H1 (cell line): ENCODE data around the gene KLHDC10. TPM values are rescaled to one million over a fixed set of nuclear protein-coding genes. Genes with fewer than 3 reads are reported as not detected.

Experiments used
- CTCF ChIA-PET: fragments of 300-600 bp; sonication (Branson Sonifier 250); formaldehyde crosslinking; loops from one replicate; lab custom pipeline; 2021; ENCODE audit not compliant: partially characterized antibody; lab: Charles Lee
- POLR2A ChIA-PET: fragments of 300-600 bp; sonication (Branson Sonifier 250); formaldehyde crosslinking; loops from one replicate; lab custom pipeline; 2021; ENCODE audit warnings: inconsistent platforms; ENCODE audit not compliant: partially characterized antibody; lab: Charles Lee
- DNase-seq, 2 experiments: peaks; one replicate each; pipeline versions ENCODE4 v3.0.0 to v3.0.0-alpha.2; 2010 to 2022; ENCODE audit warnings: low spot score in 2 of 2, low read depth in 1 of 2, mixed read lengths in 1 of 2
- FAIRE-seq: peaks from 2 replicates; lab custom pipeline; 2011; peaks lifted over from hg19 to GRCh38; lab: Jason Lieb, UNC
- H2AFZ ChIP-seq: 2 replicates; pipeline ENCODE4 v1.8.1; 2012; ENCODE audit warnings: low read length, inconsistent platforms
- H2AK5ac ChIP-seq: 2 replicates; pipeline ENCODE4 v1.6.1; 2013; ENCODE audit warnings: low read depth, low read length
- H2BK120ac ChIP-seq: replicated peaks from 2 replicates; pipeline ENCODE3; 2013; ENCODE audit warnings: low read depth, low read length, inconsistent platforms
- H2BK12ac ChIP-seq: 2 replicates; pipeline ENCODE4 v1.6.1; 2013; ENCODE audit warnings: low read depth, low read length
- H2BK15ac ChIP-seq: 2 replicates; pipeline ENCODE4 v1.6.1; 2013; ENCODE audit warnings: low read length
- H2BK20ac ChIP-seq: 2 replicates; pipeline ENCODE4 v1.6.1; 2013; ENCODE audit warnings: low read length
- H2BK5ac ChIP-seq: 2 replicates; pipeline ENCODE4 v1.6.1; 2013; ENCODE audit warnings: low read depth, low read length
- H3K14ac ChIP-seq: 2 replicates; pipeline ENCODE4 v1.6.1; 2013; ENCODE audit warnings: inconsistent platforms; ENCODE audit not compliant: insufficient read length
- H3K18ac ChIP-seq: 2 replicates; pipeline ENCODE4 v1.6.1; 2013; ENCODE audit warnings: low read length; ENCODE audit errors: extremely low read depth
- H3K23ac ChIP-seq: 2 replicates; pipeline ENCODE4 v1.6.1; 2013; ENCODE audit warnings: inconsistent platforms; ENCODE audit not compliant: insufficient read length
- H3K23me2 ChIP-seq: 2 replicates; pipeline ENCODE4 v1.6.1; 2013; ENCODE audit warnings: low read depth, low read length
- H3K27ac ChIP-seq: 2 replicates; pipeline ENCODE4 v1.6.1; 2011; ENCODE audit warnings: low read depth, low read length, inconsistent platforms
- H3K27me3 ChIP-seq, 4 experiments: replicated peaks in 1 of 4; 1 replicate in 1 of 4; 2 replicates in 3 of 4; pipeline versions ENCODE4 v1.6.1 to v1.8.1; 2011 to 2013; ENCODE audit warnings: low read length in 3 of 4, mild to moderate bottlenecking in 3 of 4, inconsistent platforms in 2 of 4, mixed read lengths in 2 of 4, moderate library complexity in 1 of 4; ENCODE audit not compliant: control insufficient read depth in 3 of 4, insufficient read depth in 3 of 4; ENCODE audit errors: extremely low read depth in 1 of 4
- H3K36me3 ChIP-seq, 4 experiments: 2 replicates each; pipeline versions ENCODE4 v1.6.1 to v1.8.1; 2011 to 2013; ENCODE audit warnings: mild to moderate bottlenecking in 4 of 4, low read length in 3 of 4, moderate library complexity in 2 of 4, control low read depth in 1 of 4, inconsistent platforms in 1 of 4; ENCODE audit not compliant: insufficient read depth in 4 of 4, control insufficient read depth in 2 of 4
- H3K4ac ChIP-seq: replicated peaks from 2 replicates; pipeline ENCODE3; 2013; ENCODE audit warnings: low read length, low read depth, mixed read lengths, inconsistent platforms; ENCODE audit not compliant: insufficient read length
- H3K4me1 ChIP-seq, 4 experiments: replicated peaks in 1 of 4; 1 replicate in 1 of 4; 2 replicates in 3 of 4; pipeline versions ENCODE4 v1.6.1 to v1.8.1; 2011 to 2013; ENCODE audit warnings: low read length in 3 of 4, inconsistent platforms in 2 of 4, mixed read lengths in 1 of 4; ENCODE audit not compliant: insufficient read depth in 4 of 4, control insufficient read depth in 3 of 4
- H3K4me2 ChIP-seq, 2 experiments: 2 replicates each; pipeline versions ENCODE4 v1.6.1 to v1.8.1; 2011 to 2013; ENCODE audit warnings: low read depth in 2 of 2, low read length in 2 of 2, control low read depth in 1 of 2, inconsistent platforms in 1 of 2, mild to moderate bottlenecking in 1 of 2; ENCODE audit not compliant: insufficient read depth in 1 of 2
- H3K4me3 ChIP-seq, 4 experiments: fragments of 200-600, 300-600 bp in 1 of 4; sonication (generic), shearing (Covaris generic), sonication (Bioruptor Twin) in 1 of 4; 2 replicates each; pipeline versions ENCODE4 v1.5.1 to v1.8.1; 2011 to 2016; ENCODE audit warnings: low read length in 4 of 4, low read depth in 3 of 4, control low read depth in 2 of 4, inconsistent platforms in 2 of 4, mild to moderate bottlenecking in 2 of 4, mixed read lengths in 1 of 4, moderate library complexity in 1 of 4; ENCODE audit not compliant: insufficient read depth in 2 of 4; ENCODE audit errors: extremely low read depth in 1 of 4
- H3K56ac ChIP-seq: replicated peaks from 2 replicates; pipeline ENCODE3; 2013; ENCODE audit warnings: low read depth, mild to moderate bottlenecking, mixed read lengths, low read length, inconsistent platforms; ENCODE audit not compliant: insufficient read length
- H3K79me1 ChIP-seq: 2 replicates; pipeline ENCODE4 v1.6.1; 2013; ENCODE audit warnings: low read depth, low read length, control low read depth
- H3K79me2 ChIP-seq, 2 experiments: 2 replicates each; pipeline versions ENCODE4 v1.6.1 to v1.8.1; 2012 to 2013; ENCODE audit warnings: low read length in 2 of 2, mild to moderate bottlenecking in 2 of 2, inconsistent platforms in 1 of 2; ENCODE audit not compliant: insufficient read depth in 2 of 2, control insufficient read depth in 1 of 2
- H3K9ac ChIP-seq, 4 experiments: replicated peaks in 1 of 4; 1 replicate in 1 of 4; 2 replicates in 3 of 4; pipeline versions ENCODE4 v1.6.1 to v1.8.1; 2011 to 2013; ENCODE audit warnings: low read depth in 3 of 4, low read length in 3 of 4, control low read depth in 2 of 4, mild to moderate bottlenecking in 2 of 4, moderate library complexity in 2 of 4, inconsistent platforms in 1 of 4; ENCODE audit errors: extremely low read depth in 1 of 4
- H3K9me3 ChIP-seq, 2 experiments: 2 replicates each; pipeline versions ENCODE4 v1.6.1 to v1.8.1; 2012 to 2013; ENCODE audit warnings: mild to moderate bottlenecking in 2 of 2, moderate library complexity in 2 of 2, control low read depth in 1 of 2, inconsistent platforms in 1 of 2, low read depth in 1 of 2, low read length in 1 of 2, mixed read lengths in 1 of 2; ENCODE audit not compliant: insufficient read depth in 2 of 2
- H4K20me1 ChIP-seq, 2 experiments: replicated peaks in 1 of 2; 2 replicates each; pipeline versions ENCODE3 to v1.8.1; 2011 to 2013; ENCODE audit warnings: inconsistent platforms in 2 of 2, low read length in 2 of 2, mild to moderate bottlenecking in 1 of 2; ENCODE audit not compliant: insufficient read depth in 2 of 2, control insufficient read depth in 1 of 2
- H4K5ac ChIP-seq: 2 replicates; pipeline ENCODE4 v1.6.1; 2013; ENCODE audit warnings: low read length, low read depth, mixed read lengths, inconsistent platforms; ENCODE audit not compliant: insufficient read length
- H4K8ac ChIP-seq: 2 replicates; pipeline ENCODE4 v1.8.0; 2013; ENCODE audit warnings: mild to moderate bottlenecking, moderate library complexity, low read length, inconsistent platforms; ENCODE audit not compliant: insufficient read depth; ENCODE audit errors: extremely low read depth
- H4K91ac ChIP-seq: replicated peaks from 2 replicates; pipeline ENCODE3; 2013; ENCODE audit warnings: low read length, mixed read lengths, inconsistent platforms; ENCODE audit not compliant: insufficient read length
- EP300 ChIP-seq, 2 experiments: IDR thresholded peaks; 1 replicate in 1 of 2; 2 replicates in 1 of 2; pipeline ENCODE4 v1.6.1; 2011 to 2012; ENCODE audit warnings: low read depth in 2 of 2, low read length in 2 of 2, mild to moderate bottlenecking in 2 of 2, borderline replicate concordance in 1 of 2, inconsistent platforms in 1 of 2, moderate library complexity in 1 of 2
- WGBS, 2 experiments: shearing (Covaris generic) in 1 of 2; methylation state at CpG; one replicate each; pipeline versions ENCODE4 v1.1.6 to v1.1.7; 2013 to 2015; ENCODE audit warnings: low lambda C conversion rate in 2 of 2, mixed read lengths in 2 of 2, inconsistent platforms in 1 of 2, low coverage in 1 of 2, missing lambda C conversion rate in 1 of 2; ENCODE audit not compliant: insufficient replicate concordance in 2 of 2, insufficient coverage in 1 of 2, insufficient read length in 1 of 2; ENCODE audit errors: extremely low coverage in 1 of 2, missing lambda C conversion rate in 1 of 2; 5-methylcytosine and 5-hydroxymethylcytosine counted together
- polyA plus RNA-seq, 7 experiments: library from polyadenylated mRNA; depleted of rRNA in 3 of 7; stranded (reverse) in 5 of 7; unstranded in 2 of 7; fragments of >200 nt in 5 of 7; fragments of 200-250 nt in 2 of 7; gene quantifications; 1 replicate in 5 of 7; 2 replicates in 1 of 7; 4 replicates in 1 of 7; pipeline versions ENCODE4 v1.2.1 to v1.2.3, GENCODE V29; 2011 to 2013; ENCODE audit warnings: missing spikeins in 2 of 7, mixed read lengths in 2 of 7
- total RNA-seq: library from RNA; stranded (reverse); fragmentation: NEBNext Ultra II Directional; extraction: Animal tissue kit (Norgen Biotek cat#: 25700); gene quantifications from 2 replicates; pipeline ENCODE4 v1.2.1, GENCODE V29; 2021

The KLHDC10 gene
- total and polyA plus RNA-seq, 2 of the 8 experiments (the other 6 are each of a cell fraction or from before 2014, with no cell fraction given): 6.6 to 14.5 TPM

GRCh38 chr7:130040576-130040975 lies 29.8 kb upstream of the KLHDC10 start:
- H3K36me3 ChIP-seq: peaks cover 3 to 48% (median 19%) of the 10 kb centered on the region in 4 experiments; a peak in 7 of 8 replicates
- H3K23me2 ChIP-seq: no peaks in the 10 kb centered on the region
- no peak overlapping the region for H3K18ac ChIP-seq
- no peak overlapping the region for H3K4me3 ChIP-seq
- H4K8ac ChIP-seq: no peak overlapping the region
- H2BK5ac ChIP-seq: no peak overlapping the region
- H2AK5ac ChIP-seq: no peak overlapping the region
- CTCF ChIA-PET: interaction anchor here (0.6 to 0.9 kb wide), 3 partner anchors 9 to 1264 kb away, joined by 4 to 5 read pairs (median 5); partner anchors contain the start of gene ZC3HC1
- H4K5ac ChIP-seq: no peak overlapping the region
- peaks cover 2% of the 10 kb centered on the region; the same call in 1 of the 2 replicates for H3K79me1 ChIP-seq
- H2BK15ac ChIP-seq: no peak overlapping the region
- FAIRE-seq: no peak
- no peak overlapping the region for H2BK12ac ChIP-seq
- H2AFZ ChIP-seq: no peak overlapping the region
- H3K27ac ChIP-seq: no peak overlapping the region
- no peak for DNase-seq
- no peak overlapping the region for H2BK120ac ChIP-seq
- H3K4me1 ChIP-seq: no peaks in the 10 kb centered on the region
- WGBS, 2 experiments: 100% methylated on average over 3 of the region's 4 CpGs; no CpG with 5 or more reads in 1 of the 2 experiments
- H3K27me3 ChIP-seq: no peaks in the 10 kb centered on the region
- H3K9me3 ChIP-seq: no peaks in the 10 kb centered on the region
- no peaks in the 10 kb centered on the region for H3K79me2 ChIP-seq
- no peak overlapping the region for H3K23ac ChIP-seq
- H4K20me1 ChIP-seq: peaks cover 0 to 1% of the 10 kb centered on the region in 2 experiments
- no peak overlapping the region for H3K14ac ChIP-seq
- H3K4me2 ChIP-seq: no peak overlapping the region
- H4K91ac ChIP-seq: no peak overlapping the region
- no peak overlapping the region for H3K56ac ChIP-seq
- no peak overlapping the region for H3K4ac ChIP-seq
- no peak for TF ChIP-seq EP300 (IDR thresholded peaks at IDR 0.05; ENCODE audit: borderline replicate concordance in 1 of 2, low read depth in 2 of 2, low read length in 2 of 2)
- TF ChIP-seq, all 59 proteins: peak for 0
- no peak overlapping the region for H2BK20ac ChIP-seq
- H3K9ac ChIP-seq: no peak overlapping the region
- POLR2A ChIA-PET: interaction anchor here (0.7 kb wide), 1 partner anchor 124 kb away, joined by 3 read pairs; no protein-coding TSS in a partner anchor
